Common myeloid progenitor, CD34-positive (primary cell): ENCODE results near the gene FLYWCH2.

Experiments
- CTCF ChIA-PET: fragments of 350-600 bp; sonication (Branson Sonifier 250); formaldehyde crosslinking; loops from one replicate; lab custom pipeline; 2021; ENCODE audit warnings: antibody characterized with exemption; lab: Charles Lee
- POLR2A ChIA-PET: fragments of 350-600 bp; sonication (Branson Sonifier 250); formaldehyde crosslinking; loops from one replicate; lab custom pipeline; 2021; ENCODE audit warnings: antibody characterized with exemption; lab: Charles Lee
- DNase-seq, 3 donors: peaks; one replicate each; pipeline versions ENCODE4 v3.0.0 to v3.0.0-alpha.2; 2013
- H3K27ac ChIP-seq, 2 experiments: 1 replicate in 1 of 2; 2 replicates in 1 of 2; pipeline ENCODE4 v1.7.0; 2013; ENCODE audit warnings: inconsistent platforms in 2 of 2, low read length in 2 of 2, mild to moderate bottlenecking in 2 of 2, low read depth in 1 of 2, moderate library complexity in 1 of 2; ENCODE audit not compliant: severe bottlenecking in 2 of 2, insufficient read depth in 1 of 2, poor library complexity in 1 of 2
- H3K27me3 ChIP-seq, 5 experiments: replicated peaks in 2 of 5; 1 replicate in 3 of 5; 2 replicates in 2 of 5; pipeline versions ENCODE4 v1.6.1 to v1.7.0; 2013; ENCODE audit warnings: low read length in 4 of 5, mild to moderate bottlenecking in 2 of 5, moderate library complexity in 2 of 5, inconsistent platforms in 1 of 5; ENCODE audit not compliant: insufficient read depth in 5 of 5, control insufficient read depth in 4 of 5
- H3K36me3 ChIP-seq, 4 experiments: 1 replicate in 2 of 4; 2 replicates in 2 of 4; pipeline versions ENCODE4 v1.6.1 to v1.7.0; 2013; ENCODE audit warnings: low read length in 3 of 4, control low read depth in 1 of 4, mild to moderate bottlenecking in 1 of 4; ENCODE audit not compliant: control insufficient read depth in 4 of 4, insufficient read depth in 4 of 4
- H3K4me1 ChIP-seq, 4 experiments: 1 replicate in 3 of 4; 2 replicates in 1 of 4; pipeline versions ENCODE4 v1.6.1 to v1.7.1; 2013; ENCODE audit warnings: low read length in 3 of 4, mild to moderate bottlenecking in 3 of 4, control low read depth in 1 of 4, inconsistent platforms in 1 of 4, moderate library complexity in 1 of 4; ENCODE audit not compliant: control insufficient read depth in 4 of 4, insufficient read depth in 4 of 4; ENCODE audit errors: control extremely low read depth in 1 of 4
- H3K4me3 ChIP-seq, 7 experiments: 1 replicate in 4 of 7; 2 replicates in 3 of 7; pipeline versions ENCODE4 v1.5.1 to v1.7.0; 2013; ENCODE audit warnings: mild to moderate bottlenecking in 7 of 7, low read length in 6 of 7, moderate library complexity in 6 of 7, inconsistent platforms in 2 of 7, low read depth in 2 of 7, control low read depth in 1 of 7; ENCODE audit not compliant: insufficient read depth in 4 of 7, control insufficient read depth in 1 of 7; ENCODE audit errors: extremely low read depth in 1 of 7
- H3K9me3 ChIP-seq, 5 experiments: 1 replicate in 4 of 5; 2 replicates in 1 of 5; pipeline versions ENCODE4 v1.6.1 to v1.7.1; 2013; ENCODE audit warnings: low read length in 4 of 5, mild to moderate bottlenecking in 2 of 5, inconsistent platforms in 1 of 5, low read depth in 1 of 5, moderate library complexity in 1 of 5; ENCODE audit not compliant: control insufficient read depth in 4 of 5, insufficient read depth in 2 of 5; ENCODE audit errors: control extremely low read depth in 1 of 5
- WGBS: methylation state at CpG from one replicate; pipeline ENCODE4 v1.1.5; 2013; ENCODE audit not compliant: insufficient coverage; 5-methylcytosine and 5-hydroxymethylcytosine counted together

The FLYWCH2 gene

GRCh38 chr16:2912330-2913199 is 29.6 kb downstream of the FLYWCH2 start:
- Histone ChIP-seq H3K9me3 (no peaks in the 10 kb centered on the region), H3K27me3 (no peaks in the 10 kb centered on the region), H3K27ac (peak overlapping the region in 1 of 2 experiments; percentile 54), H3K36me3 (peaks cover 2 to 14% (median 6%) of the 10 kb centered on the region in 4 experiments), H3K4me1 (peaks cover 0 to 20% (median 15%) of the 10 kb centered on the region in 4 experiments), H3K4me3 (peak overlapping the region; percentile 65 to 93 (median 85))
- peak; percentile 30 to 67 (median 57) for DNase-seq
- ChIA-PET CTCF (interaction anchor here (1.0 to 3.8 kb wide), 12 partner anchors 8 to 107 kb away, joined by 3 to 16 read pairs (median 4); no protein-coding TSS in a partner anchor), POLR2A (interaction anchor here (0.6 to 1.2 kb wide), 2 partner anchors 30 to 36 kb away, joined by 3 to 4 read pairs; partner anchors contain the start of gene FLYWCH2)
- WGBS, result 2% methylated on average over 36 of the region's 39 CpGs

- Histone ChIP-seq H3K36me3 (peaks cover 2 to 14% (median 6%) of the 10 kb centered on the region in 4 experiments), H3K27ac (no peak overlapping the region), H3K4me3 (no peak overlapping the region), H3K27me3 (no peaks in the 10 kb centered on the region), H3K4me1 (peaks cover 0 to 20% (median 14%) of the 10 kb centered on the region in 4 experiments), H3K9me3 (no peaks in the 10 kb centered on the region)
- CTCF ChIA-PET, result interaction anchor here (1.0 to 1.6 kb wide), 6 partner anchors 10 to 73 kb away, joined by 3 to 10 read pairs (median 4); no protein-coding TSS in a partner anchor
- DNase-seq, result no peak
- POLR2A ChIA-PET, result interaction anchor here (0.6 to 1.2 kb wide), 2 partner anchors 31 to 37 kb away, joined by 3 to 4 read pairs; partner anchors contain the start of gene FLYWCH2
- WGBS, result 97% methylated on average over 6 of the region's 7 CpGs
Observed at GRCh38 chr16:2913603-2914002, 30.6 kb downstream of the FLYWCH2 start.

- Histone ChIP-seq H3K27me3 (no peaks in the 10 kb centered on the region), H3K27ac (no peak overlapping the region), H3K9me3 (no peaks in the 10 kb centered on the region), H3K4me1 (peaks cover 0 to 20% (median 14%) of the 10 kb centered on the region in 4 experiments), H3K4me3 (no peak overlapping the region), H3K36me3 (peaks cover 2 to 16% (median 8%) of the 10 kb centered on the region in 4 experiments)
- CTCF ChIA-PET, result interaction anchor here (0.6 to 2.7 kb wide), 6 partner anchors 11 to 56 kb away, joined by 3 to 11 read pairs (median 3); partner anchors contain the start of gene PRSS22
- 98% methylated on average over 12 of the region's 12 CpGs for WGBS
- no peak for DNase-seq
- POLR2A ChIA-PET, result no interaction called here
Observed at GRCh38 chr16:2914233-2914632, 31.2 kb downstream of the FLYWCH2 start.

GRCh38 chr16:2915196-2915929 is 32.3 kb downstream of the FLYWCH2 start:
- WGBS, result 97% methylated on average over 11 of the region's 13 CpGs
- POLR2A ChIA-PET, result interaction anchor here (0.8 kb wide), 1 partner anchor 50 kb away, joined by 4 read pairs; no protein-coding TSS in a partner anchor

GRCh38 chr16:2919511-2920255 is 36.7 kb downstream of the FLYWCH2 start:
- DNase-seq, result peak; percentile 66 to 89 (median 76)
- Histone ChIP-seq H3K27me3 (no peaks in the 10 kb centered on the region), H3K4me3 (no peak overlapping the region), H3K36me3 (peaks cover 2 to 22% (median 9%) of the 10 kb centered on the region in 4 experiments), H3K4me1 (peaks cover 0 to 4% (median 2%) of the 10 kb centered on the region in 4 experiments), H3K27ac (no peak overlapping the region), H3K9me3 (no peaks in the 10 kb centered on the region)
- CTCF ChIA-PET, result interaction anchor here (0.8 to 8.0 kb wide), 14 partner anchors 8 to 83 kb away, joined by 3 to 47 read pairs (median 4); partner anchors contain the start of genes FLYWCH1 and PRSS22
- WGBS, result 8% methylated on average over 8 of the region's 13 CpGs
- POLR2A ChIA-PET, result no interaction called here

More at GRCh38 chr16:2915196-2915929, 32.3 kb downstream of the FLYWCH2 start:
- DNase-seq, result no peak
- Histone ChIP-seq H3K4me3 (no peak overlapping the region), H3K27me3 (no peaks in the 10 kb centered on the region), H3K27ac (no peak overlapping the region), H3K36me3 (peaks cover 2 to 16% (median 8%) of the 10 kb centered on the region in 4 experiments), H3K4me1 (peaks cover 0 to 20% (median 17%) of the 10 kb centered on the region in 4 experiments), H3K9me3 (no peaks in the 10 kb centered on the region)
- CTCF ChIA-PET, result interaction anchor here (1.0 to 8.0 kb wide), 7 partner anchors 9 to 76 kb away, joined by 3 to 47 read pairs (median 3); partner anchors contain the start of genes FLYWCH2 and PRSS22

DNA sequence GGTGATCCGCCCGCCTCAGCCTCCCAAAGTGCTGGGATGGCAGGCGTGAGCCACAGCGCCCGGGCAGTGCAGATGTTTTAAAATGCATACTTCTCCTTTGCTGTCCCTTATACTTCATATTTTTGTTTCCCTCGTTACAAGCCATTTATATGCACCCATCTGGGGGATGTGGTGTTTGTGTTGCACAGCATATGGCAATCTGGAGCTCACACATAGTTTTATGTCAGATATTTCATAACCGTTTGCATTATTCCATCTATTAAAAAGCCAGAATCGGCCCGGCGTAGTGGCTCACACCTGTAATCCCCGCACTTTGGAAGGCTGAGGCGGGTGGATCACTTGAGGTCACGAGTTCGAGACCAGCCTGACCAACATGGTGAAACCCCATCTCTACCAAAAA is 40.5 kb downstream of the FLYWCH2 start:
- Histone ChIP-seq H3K4me1 (peaks cover 0 to 9% (median 7%) of the 10 kb centered on the region in 4 experiments), H3K36me3 (peaks cover 0 to 13% (median 8%) of the 10 kb centered on the region in 4 experiments), H3K4me3 (no peak overlapping the region), H3K27ac (no peak overlapping the region), H3K27me3 (no peaks in the 10 kb centered on the region), H3K9me3 (no peaks in the 10 kb centered on the region)
- CTCF ChIA-PET, result interaction anchor here (0.6 to 3.3 kb wide), 4 partner anchors 10 to 646 kb away, joined by 3 to 10 read pairs (median 5); no protein-coding TSS in a partner anchor
- no peak for DNase-seq
- WGBS, result 100% methylated on average over 3 of the region's 14 CpGs
- POLR2A ChIA-PET, result no interaction called here
